Testis (tissue), 2 donors: ENCODE measurements around the gene BOLA1.

Experiments used
- POLR2A ChIP-seq: fragments of 450-650 bp; IDR thresholded peaks from one replicate; pipeline ENCODE4 v1.6.1; 2017; ENCODE audit warnings: antibody characterized with exemption, mild to moderate bottlenecking, moderate library complexity
- TF ChIP-seq, protein P1 (sequence below), 3 experiments: fragments of 450-650 bp in 2 of 3; fragments of 200-600 bp in 1 of 3; sonication (generic) in 1 of 3; IDR thresholded peaks; one replicate each; pipeline ENCODE4 v1.5.1; 2016 to 2019; ENCODE audit warnings: antibody characterized with exemption in 3 of 3, mild to moderate bottlenecking in 2 of 3, moderate library complexity in 1 of 3

DNA sequence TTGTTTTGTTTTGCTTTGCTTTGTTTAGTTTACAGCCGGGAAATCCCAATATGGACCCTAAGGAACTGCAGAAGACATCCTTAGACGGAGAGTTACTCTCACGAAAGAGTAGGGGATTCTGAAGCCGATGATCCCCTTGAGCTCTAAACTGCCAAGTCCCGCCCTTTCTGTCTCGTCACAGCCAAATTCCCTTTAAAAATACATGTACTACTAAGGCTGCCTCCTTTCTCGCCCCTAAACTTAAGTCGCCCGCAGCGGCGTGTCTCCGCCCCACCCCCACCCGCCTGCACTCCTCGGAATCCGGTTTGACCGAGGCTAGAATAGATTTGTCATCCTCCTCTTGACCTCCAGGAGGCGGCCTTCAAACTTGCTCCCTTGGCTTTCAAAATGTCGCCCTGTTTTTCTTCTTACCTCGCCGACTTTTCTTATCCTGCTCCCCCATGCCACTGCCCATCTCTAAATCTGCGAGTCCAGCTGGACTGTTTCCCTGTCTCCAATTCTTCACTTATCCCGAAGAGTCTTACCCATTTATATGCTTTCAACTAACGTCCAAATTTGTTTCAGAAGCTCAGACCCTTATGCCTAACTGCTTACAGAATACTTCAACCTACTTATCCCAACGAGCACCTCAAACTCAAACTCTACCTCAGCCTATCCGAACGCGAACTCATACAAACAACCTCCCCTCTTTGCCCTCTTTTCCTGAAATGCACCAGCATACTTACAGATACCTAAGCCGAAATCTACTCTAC lies 10.9 kb upstream of the BOLA1 start:
- TF ChIP-seq, protein P1, sequence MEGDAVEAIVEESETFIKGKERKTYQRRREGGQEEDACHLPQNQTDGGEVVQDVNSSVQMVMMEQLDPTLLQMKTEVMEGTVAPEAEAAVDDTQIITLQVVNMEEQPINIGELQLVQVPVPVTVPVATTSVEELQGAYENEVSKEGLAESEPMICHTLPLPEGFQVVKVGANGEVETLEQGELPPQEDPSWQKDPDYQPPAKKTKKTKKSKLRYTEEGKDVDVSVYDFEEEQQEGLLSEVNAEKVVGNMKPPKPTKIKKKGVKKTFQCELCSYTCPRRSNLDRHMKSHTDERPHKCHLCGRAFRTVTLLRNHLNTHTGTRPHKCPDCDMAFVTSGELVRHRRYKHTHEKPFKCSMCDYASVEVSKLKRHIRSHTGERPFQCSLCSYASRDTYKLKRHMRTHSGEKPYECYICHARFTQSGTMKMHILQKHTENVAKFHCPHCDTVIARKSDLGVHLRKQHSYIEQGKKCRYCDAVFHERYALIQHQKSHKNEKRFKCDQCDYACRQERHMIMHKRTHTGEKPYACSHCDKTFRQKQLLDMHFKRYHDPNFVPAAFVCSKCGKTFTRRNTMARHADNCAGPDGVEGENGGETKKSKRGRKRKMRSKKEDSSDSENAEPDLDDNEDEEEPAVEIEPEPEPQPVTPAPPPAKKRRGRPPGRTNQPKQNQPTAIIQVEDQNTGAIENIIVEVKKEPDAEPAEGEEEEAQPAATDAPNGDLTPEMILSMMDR (IDR thresholded peaks at IDR 0.05), result peak; percentile 20 to 54 (median 46)
- peak; percentile 92 for TF ChIP-seq POLR2A
